DOHH2 (cell line): ENCODE data around the gene ALK.

ENCODE experiments used
- EZH2phosphoT487 ChIP-seq: fragments of 200-600 bp; sonication (generic); IDR thresholded peaks from 2 replicates; pipeline ENCODE4 v1.6.1; 2017; ENCODE audit warnings: borderline replicate concordance, mild to moderate bottlenecking, antibody characterized with exemption, low read length, moderate library complexity, mixed read lengths
- TF ChIP-seq, protein P1 (sequence below): fragments of 200-600 bp; sonication (generic); IDR thresholded peaks from one replicate; pipeline ENCODE4 v1.5.1; 2014; ENCODE audit warnings: antibody characterized with exemption, mild to moderate bottlenecking, low read depth, low read length; ENCODE audit not compliant: poor library complexity, severe bottlenecking

DNA sequence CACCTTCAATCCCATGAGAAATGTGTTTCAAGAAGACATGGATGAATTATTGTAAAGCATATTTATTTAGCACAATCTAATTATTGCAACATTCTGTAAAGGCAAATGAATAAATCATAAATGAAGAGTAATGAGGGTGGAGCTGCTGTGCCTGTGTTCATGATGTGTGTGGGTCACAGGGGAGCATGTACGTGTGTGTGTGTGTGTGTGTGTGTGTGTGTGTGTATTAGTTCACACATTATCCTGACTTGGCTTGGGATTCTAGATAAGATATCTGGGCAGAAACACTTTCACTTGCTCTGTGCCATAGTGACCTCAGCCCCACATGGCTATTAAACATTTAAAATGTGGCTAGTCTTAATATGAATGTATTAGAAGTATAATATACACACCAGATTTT is 361.8 kb downstream of the ALK start:
- TF ChIP-seq, protein P1, sequence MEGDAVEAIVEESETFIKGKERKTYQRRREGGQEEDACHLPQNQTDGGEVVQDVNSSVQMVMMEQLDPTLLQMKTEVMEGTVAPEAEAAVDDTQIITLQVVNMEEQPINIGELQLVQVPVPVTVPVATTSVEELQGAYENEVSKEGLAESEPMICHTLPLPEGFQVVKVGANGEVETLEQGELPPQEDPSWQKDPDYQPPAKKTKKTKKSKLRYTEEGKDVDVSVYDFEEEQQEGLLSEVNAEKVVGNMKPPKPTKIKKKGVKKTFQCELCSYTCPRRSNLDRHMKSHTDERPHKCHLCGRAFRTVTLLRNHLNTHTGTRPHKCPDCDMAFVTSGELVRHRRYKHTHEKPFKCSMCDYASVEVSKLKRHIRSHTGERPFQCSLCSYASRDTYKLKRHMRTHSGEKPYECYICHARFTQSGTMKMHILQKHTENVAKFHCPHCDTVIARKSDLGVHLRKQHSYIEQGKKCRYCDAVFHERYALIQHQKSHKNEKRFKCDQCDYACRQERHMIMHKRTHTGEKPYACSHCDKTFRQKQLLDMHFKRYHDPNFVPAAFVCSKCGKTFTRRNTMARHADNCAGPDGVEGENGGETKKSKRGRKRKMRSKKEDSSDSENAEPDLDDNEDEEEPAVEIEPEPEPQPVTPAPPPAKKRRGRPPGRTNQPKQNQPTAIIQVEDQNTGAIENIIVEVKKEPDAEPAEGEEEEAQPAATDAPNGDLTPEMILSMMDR, result no peak
- no peak for TF ChIP-seq EZH2phosphoT487
